RWPE2 (cell line): Measurements from ENCODE around the gene PTCD2.
"Not testable (repeated sequence)": the region's sequence is repeated elsewhere in the genome, so short reads cannot be mapped to it uniquely, and the experiment has no call there.

Experiments used
- ATAC-seq: fragments of 200-7000 bp; cut with Tn5 transposase; 3 replicates; pipeline ENCODE4 v1.9.1; 2021; ENCODE audit warnings: low read depth
- DNase-seq: peaks from one replicate; pipeline ENCODE4 v3.0.0-alpha.2; 2020; ENCODE audit warnings: low spot score
- H3K27ac ChIP-seq: fragments of 450-650 bp; 2 replicates; pipeline ENCODE4 v1.5.1; 2017; ENCODE audit warnings: mild to moderate bottlenecking; ENCODE audit not compliant: poor library complexity, severe bottlenecking
- H3K27me3 ChIP-seq: fragments of 250-450 bp; sonication (Bioruptor Pico); 2 replicates; pipeline ENCODE4 v1.5.1; 2021; ENCODE audit warnings: mild to moderate bottlenecking, moderate library complexity; ENCODE audit not compliant: insufficient read depth, poor library complexity, severe bottlenecking
- H3K36me3 ChIP-seq: fragments of 250-450 bp; sonication (Bioruptor Pico); 2 replicates; pipeline ENCODE4 v1.5.1; 2020; ENCODE audit warnings: low read depth, mild to moderate bottlenecking, moderate library complexity
- H3K4me1 ChIP-seq: fragments of 250-450 bp; sonication (Bioruptor Pico); 2 replicates; pipeline ENCODE4 v1.5.1; 2021; ENCODE audit warnings: mild to moderate bottlenecking, moderate library complexity; ENCODE audit not compliant: insufficient read depth, poor library complexity, severe bottlenecking
- H3K4me3 ChIP-seq: fragments of 250-450 bp; sonication (Bioruptor Pico); 2 replicates; pipeline ENCODE4 v1.5.1; 2021; ENCODE audit warnings: mild to moderate bottlenecking, moderate library complexity; ENCODE audit not compliant: severe bottlenecking
- H3K9me3 ChIP-seq: fragments of 250-450 bp; sonication (Bioruptor Pico); 2 replicates; pipeline ENCODE4 v1.5.1; 2021; ENCODE audit warnings: mild to moderate bottlenecking, moderate library complexity; ENCODE audit not compliant: severe bottlenecking
- CTCF ChIP-seq: fragments of 450-650 bp; IDR thresholded peaks from one replicate; pipeline ENCODE4 v1.5.1; 2017; ENCODE audit warnings: mild to moderate bottlenecking, moderate library complexity; ENCODE audit not compliant: poor library complexity, severe bottlenecking

The PTCD2 gene

GRCh38 chr5:72397836-72398235 lies 77.7 kb downstream of the PTCD2 start:
- Histone ChIP-seq H3K4me1 (peaks cover 15% of the 10 kb centered on the region), H3K27ac (no peak overlapping the region), H3K9me3 (peaks cover 13% of the 10 kb centered on the region), H3K36me3 (no peaks in the 10 kb centered on the region), H3K27me3 (no peaks in the 10 kb centered on the region), H3K4me3 (no peak overlapping the region)
- no peak for DNase-seq
- ATAC-seq, result no peak
- no peak for TF ChIP-seq CTCF

- Histone ChIP-seq H3K4me3 (no peak overlapping the region), H3K9me3 (peaks cover 13% of the 10 kb centered on the region), H3K27ac (no peak overlapping the region), H3K27me3 (no peaks in the 10 kb centered on the region), H3K36me3 (no peaks in the 10 kb centered on the region), H3K4me1 (peaks cover 6% of the 10 kb centered on the region)
- no peak for ATAC-seq
- no peak for DNase-seq
- TF ChIP-seq CTCF, result no peak
Observed at GRCh38 chr5:72400950-72401349, 80.8 kb downstream of the PTCD2 start.

- Histone ChIP-seq H3K4me3 (no peak overlapping the region), H3K36me3 (no peaks in the 10 kb centered on the region), H3K9me3 (peaks cover 13% of the 10 kb centered on the region), H3K4me1 (peaks cover 6% of the 10 kb centered on the region), H3K27ac (peak overlapping the region; percentile 53), H3K27me3 (no peaks in the 10 kb centered on the region)
- ATAC-seq, result peak; percentile 74
- DNase-seq, result no peak
- TF ChIP-seq CTCF, result no peak
Observed at GRCh38 chr5:72402381-72402890, 82.3 kb downstream of the PTCD2 start.

GRCh38 chr5:72402959-72403628 lies 82.9 kb downstream of the PTCD2 start:
- peak; percentile 22 for TF ChIP-seq CTCF
- DNase-seq (no peak), ATAC-seq (no peak)

GRCh38 chr5:72404771-72405170 lies 84.6 kb downstream of the PTCD2 start:
- not testable (repeated sequence) for ATAC-seq, DNase-seq, H3K36me3 ChIP-seq, H3K27ac ChIP-seq, H3K4me1 ChIP-seq, H3K4me3 ChIP-seq, H3K27me3 ChIP-seq
- H3K9me3 ChIP-seq, result peaks cover 13% of the 10 kb centered on the region

More at GRCh38 chr5:72402959-72403628, 82.9 kb downstream of the PTCD2 start:
- Histone ChIP-seq H3K27ac (peak overlapping the region; percentile 53), H3K4me1 (peaks cover 6% of the 10 kb centered on the region), H3K4me3 (no peak overlapping the region), H3K36me3 (no peaks in the 10 kb centered on the region), H3K9me3 (peaks cover 13% of the 10 kb centered on the region), H3K27me3 (no peaks in the 10 kb centered on the region)
